ACC112 (cell line): Measurements from ENCODE around the gene TRIM2.

Experiments used
- H2AFZ ChIP-seq: fragments of 200-600 bp; sonication (generic); one replicate; pipeline ENCODE4 v1.6.0; 2017; ENCODE audit warnings: antibody characterized with exemption, low read length; ENCODE audit not compliant: unreplicated experiment
- H3K27ac ChIP-seq: fragments of 200-600 bp; sonication (generic); 2 replicates; pipeline ENCODE4 v1.5.1; 2014; ENCODE audit warnings: low read depth, mild to moderate bottlenecking, antibody characterized with exemption, low read length, moderate library complexity
- H3K27me3 ChIP-seq: fragments of 200-600 bp; sonication (generic); 2 replicates; pipeline ENCODE4 v1.6.1; 2014; ENCODE audit warnings: mild to moderate bottlenecking, antibody characterized with exemption, low read length, moderate library complexity, mixed read lengths; ENCODE audit not compliant: insufficient read depth
- H3K36me3 ChIP-seq: fragments of 200-600 bp; sonication (generic); 2 replicates; pipeline ENCODE4 v1.6.1; 2016; ENCODE audit warnings: mild to moderate bottlenecking, antibody characterized with exemption, low read length, moderate library complexity, mixed read lengths; ENCODE audit not compliant: insufficient read depth
- H3K4me1 ChIP-seq: fragments of 200-600 bp; sonication (generic); one replicate; pipeline ENCODE4 v1.6.1; 2016; ENCODE audit warnings: low read length, mixed read lengths; ENCODE audit not compliant: insufficient read depth, unreplicated experiment, control insufficient read depth
- H3K4me3 ChIP-seq: fragments of 200-600 bp; sonication (generic); 2 replicates; pipeline ENCODE4 v1.5.1; 2014; ENCODE audit warnings: mild to moderate bottlenecking, low read depth, low read length
- H3K79me2 ChIP-seq: fragments of 200-600 bp; sonication (generic); one replicate; pipeline ENCODE4 v1.6.0; 2016; ENCODE audit warnings: low read length; ENCODE audit not compliant: control insufficient read depth, unreplicated experiment, insufficient read depth

The TRIM2 gene

GRCh38 chr4:153367092-153367491 lies 162.8 kb downstream of the TRIM2 start:
- Histone ChIP-seq H3K36me3 (peaks cover 28% of the 10 kb centered on the region), H2AFZ (no peak overlapping the region), H3K4me3 (no peak overlapping the region), H3K4me1 (no peaks in the 10 kb centered on the region), H3K79me2 (no peaks in the 10 kb centered on the region), H3K27ac (no peak overlapping the region), H3K27me3 (no peaks in the 10 kb centered on the region)

- Histone ChIP-seq H3K36me3 (peaks cover 41% of the 10 kb centered on the region), H3K27me3 (no peaks in the 10 kb centered on the region)
These were observed 164.8 kb downstream of the TRIM2 start for GRCh38 chr4:153369021-153369420.

DNA sequence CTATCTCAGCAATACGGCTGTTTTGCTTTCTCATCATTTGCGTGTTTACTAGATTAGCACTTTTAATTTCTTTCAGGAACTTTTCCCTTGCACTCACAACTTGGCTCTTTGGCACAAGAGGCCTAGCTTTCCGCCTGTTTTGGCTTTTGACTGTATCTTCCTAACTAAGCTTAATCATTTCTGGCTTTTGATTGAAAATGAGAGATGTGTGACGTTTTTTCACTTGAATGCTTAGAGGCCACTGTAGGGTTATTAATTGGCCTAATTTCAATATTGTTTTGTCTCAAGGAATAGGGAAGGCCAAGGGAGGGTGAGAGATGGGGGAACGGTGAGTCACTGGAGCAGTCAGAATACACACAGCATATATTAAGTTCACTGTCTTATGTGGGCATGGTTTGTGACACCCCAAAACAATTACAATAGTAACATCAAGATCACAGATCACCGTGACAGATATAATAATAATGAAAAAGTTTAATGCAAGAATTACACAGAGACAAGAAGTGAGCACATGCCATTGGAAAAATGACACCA lies 167.5 kb downstream of the TRIM2 start:
- H3K4me3 ChIP-seq, result no peak overlapping the region
- no peaks in the 10 kb centered on the region for H3K27me3 ChIP-seq
- H2AFZ ChIP-seq, result no peak overlapping the region
- H3K36me3 ChIP-seq, result peaks cover 41% of the 10 kb centered on the region
- no peak overlapping the region for H3K27ac ChIP-seq
- H3K4me1 ChIP-seq, result no peaks in the 10 kb centered on the region
- H3K79me2 ChIP-seq, result no peaks in the 10 kb centered on the region

More at GRCh38 chr4:153369021-153369420, 164.8 kb downstream of the TRIM2 start:
- no peaks in the 10 kb centered on the region for H3K79me2 ChIP-seq
- no peak overlapping the region for H2AFZ ChIP-seq
- no peaks in the 10 kb centered on the region for H3K4me1 ChIP-seq
- H3K4me3 ChIP-seq, result no peak overlapping the region
- H3K27ac ChIP-seq, result no peak overlapping the region

DNA sequence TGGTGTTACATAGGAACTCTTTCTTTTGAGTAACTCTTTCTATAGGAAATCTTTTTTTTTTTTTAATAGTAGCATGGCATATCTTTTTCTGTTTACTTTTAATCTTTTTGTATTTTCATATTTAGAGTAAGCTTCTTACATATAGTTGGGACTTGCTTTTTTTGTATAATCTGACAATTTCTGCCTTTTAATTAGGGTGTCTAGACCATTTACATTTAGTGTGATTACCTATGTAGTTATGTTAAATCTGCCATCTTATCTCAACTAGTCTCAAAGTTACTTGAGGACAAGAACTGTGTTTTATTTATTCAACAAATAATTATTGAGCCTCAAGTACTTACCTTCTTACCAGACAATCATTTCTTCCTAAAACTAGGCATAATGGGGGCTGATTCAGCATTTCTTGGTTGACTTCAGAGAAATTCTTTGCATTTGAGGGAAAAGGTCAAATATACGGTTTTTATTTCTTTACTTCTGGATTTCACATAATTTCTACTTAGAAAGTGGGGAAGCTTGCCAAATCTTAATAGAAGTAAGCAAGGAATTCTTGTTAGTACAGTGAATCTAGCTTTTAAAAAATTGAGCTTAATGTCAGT lies 168.8 kb downstream of the TRIM2 start:
- H3K4me3 ChIP-seq, result no peak overlapping the region
- H3K36me3 ChIP-seq, result peaks cover 41% of the 10 kb centered on the region
- no peak overlapping the region for H3K27ac ChIP-seq
- H3K4me1 ChIP-seq, result no peaks in the 10 kb centered on the region
- H2AFZ ChIP-seq, result no peak overlapping the region
- H3K27me3 ChIP-seq, result no peaks in the 10 kb centered on the region
- H3K79me2 ChIP-seq, result no peaks in the 10 kb centered on the region

DNA sequence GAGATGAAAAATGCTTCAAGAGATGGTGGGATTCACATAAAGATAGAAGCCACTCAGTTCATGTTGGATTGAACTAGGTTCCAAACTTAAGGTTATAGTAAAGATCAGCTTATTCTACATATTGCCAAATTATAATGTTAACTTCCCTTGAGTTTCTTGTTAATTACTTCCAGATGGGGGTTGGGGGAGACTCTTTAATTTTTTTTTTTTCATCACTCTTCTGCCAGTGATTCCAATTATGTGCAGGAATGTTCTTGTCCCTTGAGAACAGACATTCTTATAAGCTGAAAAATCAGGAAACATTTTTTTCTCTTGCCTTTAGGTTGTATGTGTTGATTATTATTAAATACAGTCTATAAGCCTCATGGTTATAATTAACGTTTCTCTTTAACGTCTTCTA lies 170.2 kb downstream of the TRIM2 start:
- H3K79me2 ChIP-seq, result no peaks in the 10 kb centered on the region
- H2AFZ ChIP-seq, result no peak overlapping the region

DNA sequence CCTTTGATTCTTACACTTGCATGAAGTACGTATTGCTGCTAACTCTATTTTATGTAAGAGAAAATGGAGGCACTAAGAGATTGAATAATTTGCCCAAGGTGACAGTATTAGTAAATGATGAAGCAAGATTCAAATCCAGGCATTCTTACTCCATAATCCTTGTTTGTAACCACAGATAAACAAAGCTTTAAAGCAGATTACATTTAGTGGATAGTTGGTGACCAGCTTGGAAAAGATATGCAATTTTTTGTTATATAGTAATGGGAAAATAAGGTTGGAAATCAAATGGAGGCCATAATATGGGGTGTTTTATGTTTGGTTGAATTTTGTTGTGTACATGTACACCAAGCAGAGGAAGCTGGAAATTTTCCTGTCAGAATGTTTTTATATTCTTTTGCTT lies 171.1 kb downstream of the TRIM2 start:
- Histone ChIP-seq H3K27ac (no peak overlapping the region), H3K4me1 (no peaks in the 10 kb centered on the region), H3K4me3 (no peak overlapping the region), H3K79me2 (no peaks in the 10 kb centered on the region), H3K27me3 (no peaks in the 10 kb centered on the region), H2AFZ (no peak overlapping the region), H3K36me3 (peaks cover 30% of the 10 kb centered on the region)

More for the DNA sequence above, 170.2 kb downstream of the TRIM2 start:
- Histone ChIP-seq H3K4me3 (no peak overlapping the region), H3K27ac (no peak overlapping the region), H3K27me3 (no peaks in the 10 kb centered on the region), H3K36me3 (peaks cover 34% of the 10 kb centered on the region), H3K4me1 (no peaks in the 10 kb centered on the region)

GRCh38 chr4:153383131-153383530 lies 178.9 kb downstream of the TRIM2 start:
- Histone ChIP-seq H3K4me1 (no peaks in the 10 kb centered on the region), H3K27me3 (no peaks in the 10 kb centered on the region), H3K36me3 (no peaks in the 10 kb centered on the region), H2AFZ (no peak overlapping the region), H3K4me3 (no peak overlapping the region), H3K27ac (no peak overlapping the region), H3K79me2 (no peaks in the 10 kb centered on the region)

DNA sequence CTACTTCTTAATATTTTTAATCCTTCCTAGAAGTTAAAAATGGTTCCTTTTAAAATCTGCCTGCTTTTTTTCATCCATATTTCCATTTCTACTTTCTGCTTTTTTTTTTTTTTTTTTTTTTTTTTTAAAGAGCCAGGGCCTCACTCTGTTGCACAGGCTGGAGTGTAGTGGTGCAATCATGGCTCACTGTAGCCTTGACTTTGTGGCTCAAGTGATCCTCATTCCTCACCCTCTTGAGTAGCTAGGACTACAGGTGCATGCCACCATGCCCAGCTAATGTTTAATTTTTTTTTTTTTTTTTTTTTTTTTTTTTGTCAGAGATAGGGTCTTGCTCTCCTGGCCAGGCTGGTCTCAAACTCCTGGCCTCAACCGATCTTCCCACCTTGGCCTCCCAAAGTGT lies 179.9 kb downstream of the TRIM2 start:
- no peaks in the 10 kb centered on the region for H3K4me1 ChIP-seq
- no peak overlapping the region for H2AFZ ChIP-seq
- H3K79me2 ChIP-seq, result no peaks in the 10 kb centered on the region
- H3K4me3 ChIP-seq, result no peak overlapping the region
- H3K27ac ChIP-seq, result no peak overlapping the region
- no peaks in the 10 kb centered on the region for H3K27me3 ChIP-seq
- H3K36me3 ChIP-seq, result no peaks in the 10 kb centered on the region

DNA sequence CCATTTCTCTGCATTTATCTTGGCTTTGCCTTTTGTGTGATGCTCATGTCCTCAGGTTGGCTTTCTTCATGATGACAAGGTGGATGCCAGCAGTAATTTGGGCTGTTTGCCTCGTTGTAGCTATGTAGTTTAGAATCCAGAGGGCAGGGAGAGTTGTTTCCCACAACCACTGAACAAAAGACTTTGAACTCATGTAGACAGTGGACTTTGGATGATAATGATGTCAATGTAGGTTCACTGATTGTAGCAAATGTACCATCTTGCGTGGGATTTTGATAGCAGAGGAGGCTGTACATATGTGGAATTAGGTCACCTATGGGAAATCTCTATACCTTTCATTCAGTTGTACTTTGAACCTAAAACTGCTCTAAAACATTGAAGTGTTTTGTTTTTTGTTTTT lies 181.5 kb downstream of the TRIM2 start:
- no peak overlapping the region for H3K4me3 ChIP-seq
- no peaks in the 10 kb centered on the region for H3K36me3 ChIP-seq
- no peaks in the 10 kb centered on the region for H3K4me1 ChIP-seq
- H3K27ac ChIP-seq, result no peak overlapping the region
- no peak overlapping the region for H2AFZ ChIP-seq
- H3K27me3 ChIP-seq, result no peaks in the 10 kb centered on the region
- no peaks in the 10 kb centered on the region for H3K79me2 ChIP-seq

DNA sequence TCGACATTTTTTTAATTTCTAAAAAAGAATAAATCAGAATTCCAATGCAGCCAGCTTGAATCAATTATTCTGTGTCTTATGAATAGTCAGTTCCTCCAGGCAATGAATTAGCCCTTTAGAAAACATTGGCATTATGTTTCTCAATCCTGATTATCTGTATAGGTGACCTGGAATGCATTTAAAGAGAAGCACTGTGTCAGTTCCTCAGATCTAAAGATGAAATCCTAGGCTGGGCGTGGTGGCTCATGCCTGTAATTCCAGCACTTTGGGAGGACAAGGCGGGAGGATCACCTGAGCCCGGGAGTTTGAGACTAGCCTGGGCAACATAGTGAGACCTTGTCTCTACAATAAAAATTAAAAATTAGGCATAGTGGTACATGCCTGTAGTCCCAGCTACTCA lies 183.7 kb downstream of the TRIM2 start:
- Histone ChIP-seq H3K79me2 (no peaks in the 10 kb centered on the region), H3K36me3 (no peaks in the 10 kb centered on the region), H3K27ac (no peak overlapping the region)

More for the DNA sequence above, 183.7 kb downstream of the TRIM2 start:
- no peaks in the 10 kb centered on the region for H3K4me1 ChIP-seq
- no peak overlapping the region for H2AFZ ChIP-seq
- H3K4me3 ChIP-seq, result no peak overlapping the region
- H3K27me3 ChIP-seq, result no peaks in the 10 kb centered on the region
